MCF 10A (cell line): ENCODE measurements around the gene ZBTB18. TPM values are rescaled to one million over a fixed set of nuclear protein-coding genes. Genes with fewer than 3 reads are reported as not detected.

Experiments
- BruUV-seq: library from RNA; stranded (reverse); fragments of 400-500 nt; replicated peaks from 2 replicates; lab custom pipeline; 2021; lab: Mats Ljungman, UMichigan
- CTCF ChIA-PET: fragments of 300-600 bp; sonication (Branson Sonifier 250); formaldehyde crosslinking; extraction: SDS; loops from one replicate; lab custom pipeline; 2021; ENCODE audit warnings: antibody characterized with exemption, inconsistent platforms; lab: Yijun Ruan, JAX
- POLR2A ChIA-PET: fragments of 300-600, 350-650 bp; sonication (Branson Sonifier 250); formaldehyde crosslinking; extraction: SDS; loops from one replicate; lab custom pipeline; 2020; ENCODE audit warnings: antibody characterized with exemption, inconsistent platforms; lab: Yijun Ruan, JAX
- DNase-seq: peaks from one replicate; pipeline ENCODE4 v3.0.0-alpha.2; 2018; ENCODE audit not compliant: unreplicated experiment
- H3K27ac Mint-ChIP-seq: one replicate; pipeline ENCODE4 v1.8.0; 2022; ENCODE audit warnings: mild to moderate bottlenecking, low read depth, mixed read lengths; ENCODE audit not compliant: unreplicated experiment
- H3K27me3 Mint-ChIP-seq: one replicate; pipeline ENCODE4 v1.8.0; 2022; ENCODE audit warnings: mixed read lengths; ENCODE audit not compliant: insufficient read depth, unreplicated experiment
- H3K36me3 Mint-ChIP-seq: one replicate; pipeline ENCODE4 v1.8.0; 2022; ENCODE audit warnings: mild to moderate bottlenecking, moderate library complexity, mixed read lengths; ENCODE audit not compliant: insufficient read depth, unreplicated experiment
- H3K4me1 Mint-ChIP-seq: one replicate; pipeline ENCODE4 v1.8.0; 2022; ENCODE audit warnings: mixed read lengths; ENCODE audit not compliant: insufficient read depth, unreplicated experiment
- H3K4me3 Mint-ChIP-seq: one replicate; pipeline ENCODE4 v1.8.0; 2022; ENCODE audit warnings: mild to moderate bottlenecking, moderate library complexity, mixed read lengths; ENCODE audit not compliant: unreplicated experiment
- H3K9me3 Mint-ChIP-seq: one replicate; pipeline ENCODE4 v1.8.0; 2022; ENCODE audit warnings: mixed read lengths; ENCODE audit not compliant: unreplicated experiment
- CTCF ChIP-seq: fragments of 200-600 bp; IDR thresholded peaks from one replicate; pipeline ENCODE4 v1.8.0; 2022; ENCODE audit warnings: antibody characterized with exemption, mild to moderate bottlenecking; ENCODE audit not compliant: unreplicated experiment
- intact Hi-C: fragments of 100-400 bp; cut with micrococcal nuclease; formaldehyde crosslinking; loops from 2 replicates; pipeline ENCODE4 v1.14.1; 2022
- total RNA-seq: library from RNA; stranded (reverse); gene quantifications from 2 replicates; pipeline ENCODE4 v1.2.3, GENCODE V29; 2022

ZBTB18 gene
- total RNA-seq, 1 experiment from 2014 or later = 16.5 TPM

- ChIA-PET CTCF (no interaction called here), POLR2A (no interaction called here)
- no peak overlapping the region for H3K4me3 Mint-ChIP-seq
- no peaks in the 10 kb centered on the region for H3K36me3 Mint-ChIP-seq
- intact Hi-C loops = no loop called here
- H3K9me3 Mint-ChIP-seq = no peaks in the 10 kb centered on the region
- DNase-seq = no peak
- H3K27me3 Mint-ChIP-seq = peaks cover 8% of the 10 kb centered on the region
- no TSS peak for BruUV-seq
- no peak for TF ChIP-seq CTCF
- H3K27ac Mint-ChIP-seq = no peak overlapping the region
- peaks cover 14% of the 10 kb centered on the region for H3K4me1 Mint-ChIP-seq
These were observed 45.6 kb downstream of the ZBTB18 start for GRCh38 chr1:244096691-244097090.

GRCh38 chr1:244097523-244098405, 46.7 kb downstream of the ZBTB18 start:
- DNase-seq = no peak
- Mint-ChIP-seq H3K4me1 (peaks cover 4% of the 10 kb centered on the region), H3K27ac (no peak overlapping the region), H3K36me3 (no peaks in the 10 kb centered on the region), H3K4me3 (no peak overlapping the region), H3K9me3 (no peaks in the 10 kb centered on the region), H3K27me3 (peaks cover 8% of the 10 kb centered on the region)
- intact Hi-C loops = no loop called here
- ChIA-PET POLR2A (interaction anchor here (0.6 kb wide), 1 partner anchor 20 kb away, joined by 3 read pairs; no protein-coding TSS in a partner anchor), CTCF (interaction anchor here (0.6 kb wide), 1 partner anchor 463 kb away, joined by 3 read pairs; no protein-coding TSS in a partner anchor)
- TF ChIP-seq CTCF = no peak
- no TSS peak for BruUV-seq

- intact Hi-C loops = no loop called here
- Mint-ChIP-seq H3K36me3 (no peaks in the 10 kb centered on the region), H3K4me3 (no peak overlapping the region), H3K27ac (no peak overlapping the region), H3K4me1 (no peaks in the 10 kb centered on the region), H3K9me3 (no peaks in the 10 kb centered on the region), H3K27me3 (peaks cover 8% of the 10 kb centered on the region)
- no TSS peak for BruUV-seq
- ChIA-PET CTCF (interaction anchor here (1.0 kb wide), 1 partner anchor 31 kb away, joined by 3 read pairs; no protein-coding TSS in a partner anchor), POLR2A (no interaction called here)
- no peak for DNase-seq
- TF ChIP-seq CTCF = no peak
These were observed 48.3 kb downstream of the ZBTB18 start for GRCh38 chr1:244099258-244099930.

GRCh38 chr1:244100276-244100675, 49.2 kb downstream of the ZBTB18 start:
- CTCF ChIA-PET = no interaction called here
- no peak for TF ChIP-seq CTCF
- no peak for DNase-seq
- intact Hi-C loops = no loop called here
- Mint-ChIP-seq H3K4me3 (no peak overlapping the region), H3K27ac (no peak overlapping the region), H3K36me3 (no peaks in the 10 kb centered on the region), H3K27me3 (peaks cover 11% of the 10 kb centered on the region), H3K9me3 (no peaks in the 10 kb centered on the region), H3K4me1 (no peaks in the 10 kb centered on the region)
- BruUV-seq = no TSS peak
- POLR2A ChIA-PET = no interaction called here
